Loucy (cell line): ENCODE measurements around the gene CPED1.
"Not testable (repeated sequence)": the region's sequence is repeated elsewhere in the genome, so short reads cannot be mapped to it uniquely, and the experiment has no call there.

Experiments used
- H2AFZ ChIP-seq: fragments of 200-600 bp; sonication (generic); 2 replicates; pipeline ENCODE4 v1.6.0; 2016; ENCODE audit warnings: antibody characterized with exemption, mild to moderate bottlenecking, low read length, moderate library complexity
- H3F3A ChIP-seq: fragments of 200-600 bp; 2 replicates; pipeline ENCODE4 v1.6.0; 2016; ENCODE audit warnings: antibody characterized with exemption, low read depth, mild to moderate bottlenecking
- H3K27me3 ChIP-seq: fragments of 200-600 bp; sonication (generic); 2 replicates; pipeline ENCODE4 v1.6.1; 2014; ENCODE audit warnings: low read length, mild to moderate bottlenecking; ENCODE audit not compliant: insufficient read depth, poor library complexity, severe bottlenecking
- H3K36me3 ChIP-seq: fragments of 200-600 bp; sonication (generic); 2 replicates; pipeline ENCODE4 v1.6.1; 2016; ENCODE audit warnings: low read length; ENCODE audit not compliant: insufficient read depth
- H3K4me1 ChIP-seq: fragments of 200-600 bp; sonication (generic); 2 replicates; pipeline ENCODE4 v1.5.1; 2014; ENCODE audit warnings: low read length, mild to moderate bottlenecking; ENCODE audit not compliant: insufficient read depth, poor library complexity, severe bottlenecking
- H3K4me2 ChIP-seq: fragments of 200-600 bp; sonication (generic); 2 replicates; pipeline ENCODE4 v1.6.0; 2014; ENCODE audit warnings: antibody characterized with exemption, low read length, low read depth, mild to moderate bottlenecking; ENCODE audit not compliant: poor library complexity, severe bottlenecking
- H3K4me3 ChIP-seq: fragments of 200-600 bp; sonication (generic); 2 replicates; pipeline ENCODE4 v1.5.1; 2014; ENCODE audit warnings: low read length, mild to moderate bottlenecking, mixed read lengths; ENCODE audit not compliant: poor library complexity, severe bottlenecking
- H3K79me2 ChIP-seq: fragments of 200-600 bp; sonication (generic); 2 replicates; pipeline ENCODE4 v1.6.1; 2014; ENCODE audit warnings: low read length; ENCODE audit not compliant: insufficient read depth
- H3K9ac ChIP-seq: fragments of 200-600 bp; sonication (generic); 2 replicates; pipeline ENCODE4 v1.6.0; 2014; ENCODE audit warnings: mild to moderate bottlenecking, low read depth, low read length, moderate library complexity; ENCODE audit not compliant: poor library complexity, severe bottlenecking
- H3K9me2 ChIP-seq: fragments of 200-600 bp; sonication (generic); replicated peaks from 2 replicates; pipeline ENCODE4 v1.6.1; 2016; ENCODE audit warnings: low read depth, low read length, mixed read lengths
- H3K9me3 ChIP-seq: fragments of 200-600 bp; sonication (generic); 2 replicates; pipeline ENCODE4 v1.6.1; 2014; ENCODE audit warnings: mild to moderate bottlenecking, antibody characterized with exemption, low read length, low read depth; ENCODE audit not compliant: insufficient read depth
- H4K20me1 ChIP-seq: fragments of 200-600 bp; sonication (generic); 2 replicates; pipeline ENCODE4 v1.6.0; 2014; ENCODE audit warnings: antibody characterized with exemption, low read length, mild to moderate bottlenecking; ENCODE audit not compliant: insufficient read depth, poor library complexity, severe bottlenecking
- CTCF ChIP-seq: fragments of 200-600 bp; sonication (generic); conservative IDR thresholded peaks from 2 replicates; pipeline ENCODE4 v1.5.1; 2014; ENCODE audit warnings: mild to moderate bottlenecking, antibody characterized with exemption, low read length
- EZH2phosphoT487 ChIP-seq: fragments of 200-600 bp; IDR thresholded peaks from 2 replicates; pipeline ENCODE4 v1.6.1; 2018; ENCODE audit warnings: antibody characterized with exemption, mild to moderate bottlenecking, moderate library complexity, borderline replicate concordance

The CPED1 gene

GRCh38 chr7:121286742-121287734, 298.5 kb downstream of the CPED1 start:
- no peak for TF ChIP-seq EZH2phosphoT487
- no peak for TF ChIP-seq CTCF
- no peak overlapping the region for H3K4me2 ChIP-seq
- no peaks in the 10 kb centered on the region for H3K27me3 ChIP-seq
- no peak overlapping the region for H3K4me3 ChIP-seq
- no peak overlapping the region for H2AFZ ChIP-seq
- H3K79me2 ChIP-seq = no peaks in the 10 kb centered on the region
- H4K20me1 ChIP-seq = no peaks in the 10 kb centered on the region
- no peaks in the 10 kb centered on the region for H3K36me3 ChIP-seq
- no peaks in the 10 kb centered on the region for H3K4me1 ChIP-seq
- H3K9me3 ChIP-seq = peaks cover 4% of the 10 kb centered on the region; the same call in 1 of the 2 replicates
- no peaks in the 10 kb centered on the region for H3F3A ChIP-seq
- no peaks in the 10 kb centered on the region for H3K9me2 ChIP-seq
- no peak overlapping the region for H3K9ac ChIP-seq

- no peaks in the 10 kb centered on the region for H4K20me1 ChIP-seq
- TF ChIP-seq CTCF (no peak), EZH2phosphoT487 (no peak)
- H2AFZ ChIP-seq = no peak overlapping the region
- no peaks in the 10 kb centered on the region for H3F3A ChIP-seq
- H3K9ac ChIP-seq = no peak overlapping the region
- H3K4me3 ChIP-seq = no peak overlapping the region
- no peaks in the 10 kb centered on the region for H3K36me3 ChIP-seq
- H3K9me2 ChIP-seq = no peaks in the 10 kb centered on the region
- H3K4me1 ChIP-seq = no peaks in the 10 kb centered on the region
- H3K4me2 ChIP-seq = no peak overlapping the region
- H3K79me2 ChIP-seq = no peaks in the 10 kb centered on the region
- peaks cover 4% of the 10 kb centered on the region; the same call in 1 of the 2 replicates for H3K9me3 ChIP-seq
- H3K27me3 ChIP-seq = no peaks in the 10 kb centered on the region
Observed at GRCh38 chr7:121288894-121289293, 300.4 kb downstream of the CPED1 start.

- H3K9me3 ChIP-seq, H3K27me3 ChIP-seq, H4K20me1 ChIP-seq, H3K4me2 ChIP-seq, H3K4me1 ChIP-seq, H3K36me3 ChIP-seq, H3K79me2 ChIP-seq, H3K9ac ChIP-seq, H3K9me2 ChIP-seq, H2AFZ ChIP-seq, H3F3A ChIP-seq, H3K4me3 ChIP-seq: not testable (repeated sequence)
Observed at GRCh38 chr7:121289930-121290329, 301.4 kb downstream of the CPED1 start.
